ENCODE measurements around the gene FKBP2. TPM values are rescaled to one million over a fixed set of nuclear protein-coding genes. Genes with fewer than 3 reads are reported as not detected.

Gene FKBP2
- total RNA-seq, 4 donors from 2014 or later: 50.7 to 89.6 (median 56.0) TPM

- H3K4me3 ChIP-seq: peak within 1 kb of the TSS; percentile 29 to 64 (median 42)
- no peaks in the 10 kb centered on the region for H3K9me3 ChIP-seq
- DNase-seq: no peak
- 42% methylated on average over 7 of the region's 27 CpGs; no CpG with 5 or more reads in 1 of the 2 donors for WGBS, 2 donors
- TF ChIP-seq POLR2A (IDR thresholded peaks at IDR 0.05): peak in 1 of 4 donors; percentile 55
- TF ChIP-seq, protein P1, sequence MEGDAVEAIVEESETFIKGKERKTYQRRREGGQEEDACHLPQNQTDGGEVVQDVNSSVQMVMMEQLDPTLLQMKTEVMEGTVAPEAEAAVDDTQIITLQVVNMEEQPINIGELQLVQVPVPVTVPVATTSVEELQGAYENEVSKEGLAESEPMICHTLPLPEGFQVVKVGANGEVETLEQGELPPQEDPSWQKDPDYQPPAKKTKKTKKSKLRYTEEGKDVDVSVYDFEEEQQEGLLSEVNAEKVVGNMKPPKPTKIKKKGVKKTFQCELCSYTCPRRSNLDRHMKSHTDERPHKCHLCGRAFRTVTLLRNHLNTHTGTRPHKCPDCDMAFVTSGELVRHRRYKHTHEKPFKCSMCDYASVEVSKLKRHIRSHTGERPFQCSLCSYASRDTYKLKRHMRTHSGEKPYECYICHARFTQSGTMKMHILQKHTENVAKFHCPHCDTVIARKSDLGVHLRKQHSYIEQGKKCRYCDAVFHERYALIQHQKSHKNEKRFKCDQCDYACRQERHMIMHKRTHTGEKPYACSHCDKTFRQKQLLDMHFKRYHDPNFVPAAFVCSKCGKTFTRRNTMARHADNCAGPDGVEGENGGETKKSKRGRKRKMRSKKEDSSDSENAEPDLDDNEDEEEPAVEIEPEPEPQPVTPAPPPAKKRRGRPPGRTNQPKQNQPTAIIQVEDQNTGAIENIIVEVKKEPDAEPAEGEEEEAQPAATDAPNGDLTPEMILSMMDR (IDR thresholded peaks at IDR 0.05): peak in 1 of 6 experiments; percentile 7
- H3K4me1 ChIP-seq: peaks cover 4 to 52% (median 8%) of the 10 kb centered on the region in 3 donors
- peaks cover 13 to 73% (median 18%) of the 10 kb centered on the region in 3 donors for H3K36me3 ChIP-seq
- H3K27ac ChIP-seq: peak within 1 kb of the TSS; percentile 76 to 89 (median 82)
- intact Hi-C loops (cut with DNase I): no loop called here
- H3K27me3 ChIP-seq: no peaks in the 10 kb centered on the region
Measured at GRCh38 chr11:64206457-64207255, 34.2 kb upstream of the FKBP2 start, which contains the start of gene FERMT3. Gene FERMT3, plus strand, starts transcription at chr11:64206721. Its CDS starts 644 bp downstream, at chr11:64207365.

DNA sequence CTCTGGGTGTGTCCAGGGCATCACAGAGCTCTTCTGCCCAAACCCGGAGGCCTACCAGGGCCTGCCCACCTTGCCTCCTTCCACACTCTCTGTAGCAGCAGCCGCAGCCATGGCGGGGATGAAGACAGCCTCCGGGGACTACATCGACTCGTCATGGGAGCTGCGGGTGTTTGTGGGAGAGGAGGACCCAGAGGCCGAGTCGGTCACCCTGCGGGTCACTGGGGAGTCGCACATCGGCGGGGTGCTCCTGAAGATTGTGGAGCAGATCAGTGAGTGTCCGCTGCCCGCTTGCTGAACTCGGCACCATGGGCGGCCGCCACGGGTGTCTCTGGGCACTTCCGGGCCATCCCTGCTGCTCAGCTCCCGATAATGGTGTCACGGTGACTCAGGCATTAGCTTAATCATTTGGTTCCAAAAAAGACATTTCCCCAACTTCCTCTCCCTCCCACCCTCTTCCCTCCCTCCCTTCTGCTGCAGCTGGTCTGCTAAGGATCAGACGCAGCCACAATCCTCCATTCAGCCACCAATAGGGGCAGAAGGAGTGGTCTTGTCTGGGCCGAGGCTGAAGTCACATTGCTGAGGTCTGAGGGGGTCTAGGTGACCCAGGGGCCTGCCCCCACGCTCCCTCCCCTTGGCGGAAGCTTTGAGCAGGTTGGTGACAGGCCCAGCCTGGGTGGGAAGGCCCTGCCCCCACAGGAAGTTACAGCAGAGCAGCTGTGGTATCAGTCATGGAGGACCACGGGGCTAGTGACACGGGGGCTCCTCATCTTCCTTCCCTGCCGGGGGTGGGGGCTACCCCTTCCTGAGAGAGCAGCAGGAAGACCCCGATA, 33.4 kb upstream of the FKBP2 start:
- no peaks in the 10 kb centered on the region for H3K9me3 ChIP-seq
- WGBS, 2 donors: 52 to 77% methylated on average over 12 to 15 of the region's 30 CpGs
- intact Hi-C loops (cut with DNase I): no loop called here

GRCh38 chr11:64208086-64208795, 32.7 kb upstream of the FKBP2 start:
- WGBS, 2 donors: 77 to 80% methylated on average over 6 to 9 of the region's 23 CpGs
- no peak for DNase-seq
- intact Hi-C loops (cut with DNase I): no loop called here
- peak overlapping the region; percentile 76 to 89 (median 82) for H3K27ac ChIP-seq
- H3K27me3 ChIP-seq: no peaks in the 10 kb centered on the region
- no peaks in the 10 kb centered on the region for H3K9me3 ChIP-seq
- peak overlapping the region in 3 of 4 donors; percentile 39 to 64 (median 46) for H3K4me3 ChIP-seq
- H3K4me1 ChIP-seq: peaks cover 4 to 52% (median 8%) of the 10 kb centered on the region in 3 donors
- peaks cover 6 to 60% (median 10%) of the 10 kb centered on the region in 3 donors for H3K36me3 ChIP-seq
- no peak for TF ChIP-seq POLR2A (IDR thresholded peaks at IDR 0.05)
- TF ChIP-seq, protein P1 (IDR thresholded peaks at IDR 0.05): no peak

More for the DNA sequence above, 33.4 kb upstream of the FKBP2 start:
- Histone ChIP-seq H3K27ac (peak overlapping the region; percentile 76 to 89 (median 82)), H3K27me3 (no peaks in the 10 kb centered on the region), H3K36me3 (peaks cover 13 to 68% (median 18%) of the 10 kb centered on the region in 3 donors), H3K4me1 (peaks cover 4 to 52% (median 8%) of the 10 kb centered on the region in 3 donors), H3K4me3 (peak overlapping the region; percentile 29 to 64 (median 42))
- TF ChIP-seq POLR2A (IDR thresholded peaks at IDR 0.05): peak in 2 of 4 donors; percentile 20 to 25
- TF ChIP-seq, protein P1 (IDR thresholded peaks at IDR 0.05): no peak
- DNase-seq: no peak

- H3K4me1 ChIP-seq: peaks cover 4 to 50% (median 8%) of the 10 kb centered on the region in 3 donors
- H3K27me3 ChIP-seq: no peaks in the 10 kb centered on the region
- intact Hi-C loops (cut with DNase I): no loop called here
- peak overlapping the region; percentile 76 to 89 (median 82) for H3K27ac ChIP-seq
- H3K36me3 ChIP-seq: peaks cover 0 to 53% (median 3%) of the 10 kb centered on the region in 3 donors
- no peaks in the 10 kb centered on the region for H3K9me3 ChIP-seq
- no peak overlapping the region for H3K4me3 ChIP-seq
- no peak for TF ChIP-seq POLR2A (IDR thresholded peaks at IDR 0.05)
- TF ChIP-seq, protein P1 (IDR thresholded peaks at IDR 0.05): no peak
- WGBS, 2 donors: 78 to 82% methylated on average over 15 to 18 of the region's 18 CpGs
- DNase-seq: no peak
Measured at GRCh38 chr11:64208796-64209562, 31.9 kb upstream of the FKBP2 start.

All from esophagus squamous epithelium (tissue), 5 donors.